HG02938 (cell line): ENCODE data around the gene ANKRD12.
"Not testable (repeated sequence)": the region's sequence is repeated elsewhere in the genome, so short reads cannot be mapped to it uniquely, and the experiment has no call there.

Experiments used
- ATAC-seq: cut with Tn5 transposase; IDR thresholded peaks from one replicate; pipeline ENCODE4 v1.9.1; 2021; ENCODE audit warnings: mild to moderate bottlenecking, moderate library complexity; ENCODE audit not compliant: unreplicated experiment

ANKRD12 gene

DNA sequence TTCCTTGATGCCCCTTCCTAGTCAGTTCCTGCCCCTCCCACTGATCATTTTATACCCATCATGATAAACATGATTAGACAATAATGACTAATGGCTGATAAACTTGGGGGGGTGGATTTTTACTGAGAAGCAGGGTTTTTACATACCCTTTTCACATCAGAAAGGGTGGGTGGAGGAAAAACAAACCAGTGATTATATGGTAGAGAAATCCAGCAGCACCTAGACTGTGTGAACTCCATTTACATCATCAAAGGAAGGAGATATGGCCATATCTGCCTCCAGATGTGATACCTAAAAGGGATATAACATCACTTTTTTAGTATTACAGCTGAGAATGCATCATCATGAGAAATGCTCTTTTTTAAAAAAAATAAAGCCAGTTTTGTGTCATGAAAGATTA is 89.9 kb downstream of the ANKRD12 start:
- ATAC-seq = no peak

GRCh38 chr18:9231852-9232486 is 95.4 kb downstream of the ANKRD12 start:
- ATAC-seq = no peak

DNA sequence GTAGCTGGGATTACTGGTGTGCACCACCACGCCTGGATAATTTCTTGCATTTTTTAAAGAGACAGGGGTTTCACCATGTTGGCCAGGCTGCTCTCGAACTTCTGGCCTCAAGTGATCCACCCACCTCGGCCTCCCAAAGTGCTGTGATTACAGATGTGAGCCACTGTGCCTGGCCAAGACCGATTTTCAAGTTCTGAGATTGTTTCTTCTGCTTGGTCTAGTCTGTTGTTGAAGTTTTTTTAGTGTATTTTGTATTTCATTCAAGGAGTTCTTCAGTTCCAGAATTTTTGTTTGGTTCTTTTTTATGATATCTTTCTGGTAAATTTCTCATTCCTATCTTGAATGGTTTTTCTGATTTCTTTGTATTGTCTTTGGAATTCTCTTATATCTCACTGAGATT is 96.4 kb downstream of the ANKRD12 start:
- no peak for ATAC-seq

GRCh38 chr18:9233771-9234440 is 97.3 kb downstream of the ANKRD12 start:
- ATAC-seq = no peak

GRCh38 chr18:9234528-9234927 is 97.9 kb downstream of the ANKRD12 start:
- no peak for ATAC-seq

GRCh38 chr18:9237981-9238380 is 101.4 kb downstream of the ANKRD12 start:
- ATAC-seq = no peak

- ATAC-seq = no peak
Observed at GRCh38 chr18:9239720-9240119, 103.1 kb downstream of the ANKRD12 start.

DNA sequence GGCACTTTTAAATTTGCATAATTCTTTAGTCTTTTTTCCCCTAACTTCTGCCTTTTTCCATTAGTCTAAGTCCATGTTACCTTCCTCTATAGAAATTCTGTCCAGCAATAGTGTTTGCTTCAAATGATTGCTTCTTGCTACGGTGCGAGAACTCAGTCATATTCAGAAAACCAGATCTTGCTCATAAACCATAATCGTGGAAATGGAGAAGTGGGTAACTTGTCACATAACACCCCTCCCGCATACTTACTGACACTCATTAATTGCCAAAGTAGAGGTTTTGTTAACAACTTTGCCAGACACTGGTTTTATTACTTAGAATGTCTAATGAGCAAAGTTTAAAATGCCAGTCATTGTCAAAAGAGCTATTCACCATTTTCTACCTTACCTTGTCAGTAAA is 103.7 kb downstream of the ANKRD12 start:
- no peak for ATAC-seq

DNA sequence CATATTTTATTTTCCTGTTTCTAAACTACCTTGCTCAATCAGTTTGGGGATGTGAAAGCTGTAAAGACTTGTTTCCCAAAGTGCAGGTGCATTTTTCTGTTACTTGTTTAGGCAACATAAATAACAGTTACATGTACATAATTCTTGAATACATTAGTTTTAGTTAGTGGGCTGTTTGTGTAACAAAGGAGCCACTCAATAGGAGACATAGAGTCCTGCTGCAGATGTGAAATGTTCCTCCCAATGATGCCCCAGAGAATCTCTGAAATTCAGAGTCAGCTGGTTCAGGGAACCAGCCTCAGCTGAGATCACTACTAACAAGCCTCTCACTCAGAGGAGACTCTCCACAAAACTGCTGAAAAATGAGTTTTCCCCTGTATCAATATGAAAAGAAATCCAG is 106.4 kb downstream of the ANKRD12 start:
- no peak for ATAC-seq

DNA sequence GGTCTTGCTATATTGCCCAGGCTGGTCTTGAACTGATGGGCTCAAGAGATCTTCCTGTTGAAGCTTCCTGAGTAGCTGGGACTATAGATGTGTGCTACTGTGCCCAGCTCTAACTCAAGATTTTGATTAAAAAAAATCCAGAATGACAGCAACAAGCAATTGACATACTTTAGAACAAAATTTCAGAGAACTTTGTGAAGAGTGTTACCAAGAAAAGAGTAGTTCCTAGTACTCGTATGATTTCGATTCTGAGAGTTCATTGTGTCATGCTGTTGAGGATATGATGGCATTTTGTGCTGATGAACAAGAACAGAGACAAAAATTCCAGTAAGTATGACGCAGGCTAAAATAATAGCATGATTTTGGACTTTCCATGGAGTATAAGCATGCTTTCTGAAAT is 107.8 kb downstream of the ANKRD12 start:
- no peak for ATAC-seq

DNA sequence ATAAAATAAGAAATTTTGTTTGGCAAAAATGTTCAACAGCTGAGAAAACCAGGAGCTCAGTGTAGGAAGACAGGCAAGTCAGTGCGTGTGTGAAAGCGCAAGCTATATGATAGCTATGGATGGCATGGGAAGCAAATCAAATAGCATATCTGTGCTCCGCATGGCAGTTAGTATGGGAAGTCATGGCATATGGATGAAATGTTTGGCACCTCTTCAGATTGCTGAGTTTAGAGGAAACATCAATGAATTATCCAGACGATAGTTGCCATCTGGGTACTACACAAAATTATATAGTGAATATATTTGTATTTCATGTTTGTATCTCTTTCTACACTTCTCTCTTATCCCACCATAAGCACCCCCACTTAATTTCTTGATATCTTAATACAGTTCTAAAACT is 112.1 kb downstream of the ANKRD12 start:
- no peak for ATAC-seq

DNA sequence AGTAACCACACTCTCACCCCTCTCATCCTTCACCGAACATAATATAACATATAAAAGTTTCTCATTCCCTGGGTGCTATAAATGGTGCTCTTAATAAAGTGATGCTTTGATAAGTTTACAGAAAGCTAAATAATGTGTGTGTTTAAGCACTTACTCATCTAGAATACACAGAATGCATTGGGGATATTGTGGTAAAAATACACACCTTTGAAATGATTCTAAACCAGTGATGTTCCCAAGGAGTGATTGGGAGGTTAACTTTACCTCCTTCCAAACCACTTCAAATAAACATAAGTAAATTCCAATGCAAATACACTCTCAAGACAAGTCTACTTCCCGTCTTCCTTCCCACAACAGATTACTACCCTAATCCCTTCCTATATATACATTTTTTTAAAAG is 112.7 kb downstream of the ANKRD12 start:
- ATAC-seq = no peak

DNA sequence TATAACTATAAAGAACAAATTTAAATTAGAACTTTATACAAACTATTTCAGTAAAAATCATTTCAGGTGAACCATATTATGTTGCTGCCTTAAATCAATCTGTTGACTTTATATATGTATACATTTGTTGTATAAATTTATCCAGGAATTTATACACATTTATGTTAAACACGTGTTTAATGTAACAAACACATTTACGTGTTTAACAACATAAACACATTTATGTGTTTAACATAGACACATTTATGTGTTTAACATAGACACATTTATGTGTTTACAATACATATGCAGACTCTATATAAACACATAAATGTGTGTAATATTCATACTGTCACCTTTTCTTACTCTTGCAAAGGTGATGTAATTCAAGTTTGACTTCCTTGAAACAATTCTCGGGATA is 122.6 kb downstream of the ANKRD12 start:
- no peak for ATAC-seq

GRCh38 chr18:9260388-9261380 is 124.1 kb downstream of the ANKRD12 start:
- no peak for ATAC-seq

- ATAC-seq = no peak
Observed at GRCh38 chr18:9263264-9263663, 126.7 kb downstream of the ANKRD12 start.

- ATAC-seq = not testable (repeated sequence)
Observed at GRCh38 chr18:9264797-9265196, 128.2 kb downstream of the ANKRD12 start.

GRCh38 chr18:9273221-9273620 is 136.6 kb downstream of the ANKRD12 start:
- ATAC-seq = no peak

GRCh38 chr18:9275890-9276289 is 139.3 kb downstream of the ANKRD12 start:
- no peak for ATAC-seq

GRCh38 chr18:9278028-9278427 is 141.4 kb downstream of the ANKRD12 start:
- ATAC-seq = no peak

DNA sequence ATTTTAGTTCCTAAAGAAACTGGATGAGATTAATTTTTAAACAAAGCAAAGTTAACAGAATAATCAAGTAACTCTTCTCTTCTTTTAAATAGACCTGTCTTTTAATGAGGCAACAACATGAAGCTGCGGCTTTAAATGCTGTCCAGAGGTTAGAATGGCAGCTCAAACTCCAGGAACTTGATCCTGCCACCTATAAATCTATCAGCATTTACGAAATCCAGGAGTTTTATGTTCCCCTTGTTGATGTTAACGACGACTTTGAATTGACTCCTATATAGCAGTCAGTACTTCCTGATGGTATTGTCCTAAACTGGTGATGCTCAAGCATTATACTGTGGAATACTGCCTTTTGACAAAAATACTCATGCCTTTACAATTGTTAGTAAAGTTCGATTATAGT is 144.3 kb downstream of the ANKRD12 start:
- no peak for ATAC-seq

- no peak for ATAC-seq
Observed at GRCh38 chr18:9281780-9282179, 145.2 kb downstream of the ANKRD12 start.

GRCh38 chr18:9283791-9284190 is 147.2 kb downstream of the ANKRD12 start:
- ATAC-seq = no peak
